ENCODE data around the gene SCGB2B2. TPM values are rescaled to one million over a fixed set of nuclear protein-coding genes. Genes with fewer than 3 reads are reported as not detected.

Gene SCGB2B2
- total and polyA plus RNA-seq, 2 of the 4 experiments (the other 2 are of a cell fraction) = not detected

- in situ Hi-C loops (cut with MboI; ENCODE audit: low sequenced_read_pairs) = no loop called here
- CTCF ChIA-PET = no interaction called here
Observed at GRCh38 chr19:34649886-34650543, 26.9 kb downstream of the SCGB2B2 start.

More at GRCh38 chr19:34649886-34650543, 26.9 kb downstream of the SCGB2B2 start:
- no peak overlapping the region for H2BK120ac ChIP-seq (ENCODE audit: low read depth, low read length)
- no peak overlapping the region for H3K23ac ChIP-seq (ENCODE audit: low read depth, low read length)
- intact Hi-C loops (cut with micrococcal nuclease) (no loop called here), dilution Hi-C loops (cut with HindIII; ENCODE audit: low sequenced_read_pairs, unreplicated experiment) (no loop called here)
- TF ChIP-seq MXI1 (IDR thresholded peaks at IDR 0.05; ENCODE audit: borderline replicate concordance, low read depth, low read length) = no peak
- TF ChIP-seq, protein P1, sequence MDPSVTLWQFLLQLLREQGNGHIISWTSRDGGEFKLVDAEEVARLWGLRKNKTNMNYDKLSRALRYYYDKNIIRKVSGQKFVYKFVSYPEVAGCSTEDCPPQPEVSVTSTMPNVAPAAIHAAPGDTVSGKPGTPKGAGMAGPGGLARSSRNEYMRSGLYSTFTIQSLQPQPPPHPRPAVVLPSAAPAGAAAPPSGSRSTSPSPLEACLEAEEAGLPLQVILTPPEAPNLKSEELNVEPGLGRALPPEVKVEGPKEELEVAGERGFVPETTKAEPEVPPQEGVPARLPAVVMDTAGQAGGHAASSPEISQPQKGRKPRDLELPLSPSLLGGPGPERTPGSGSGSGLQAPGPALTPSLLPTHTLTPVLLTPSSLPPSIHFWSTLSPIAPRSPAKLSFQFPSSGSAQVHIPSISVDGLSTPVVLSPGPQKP (IDR thresholded peaks at IDR 0.05; ENCODE audit: borderline replicate concordance, low read depth, low read length) = no peak
- TF ChIP-seq FOS (IDR thresholded peaks at IDR 0.05; ENCODE audit: low read depth, low read length) = no peak
- TF ChIP-seq MAZ (IDR thresholded peaks at IDR 0.05; ENCODE audit: borderline replicate concordance, low read depth, low read length) = no peak
- no peak for TF ChIP-seq MAFK (IDR thresholded peaks at IDR 0.05; ENCODE audit: low read depth, low read length)
- no peak for TF ChIP-seq RCOR1 (IDR thresholded peaks at IDR 0.05; ENCODE audit: insufficient replicate concordance, low read length)
- TF ChIP-seq RFX5 (IDR thresholded peaks at IDR 0.05; ENCODE audit: low read depth, low read length) = no peak
- no peak for TF ChIP-seq BHLHE40 (IDR thresholded peaks at IDR 0.05; ENCODE audit: low read depth, low read length)
- TF ChIP-seq, protein P2, sequence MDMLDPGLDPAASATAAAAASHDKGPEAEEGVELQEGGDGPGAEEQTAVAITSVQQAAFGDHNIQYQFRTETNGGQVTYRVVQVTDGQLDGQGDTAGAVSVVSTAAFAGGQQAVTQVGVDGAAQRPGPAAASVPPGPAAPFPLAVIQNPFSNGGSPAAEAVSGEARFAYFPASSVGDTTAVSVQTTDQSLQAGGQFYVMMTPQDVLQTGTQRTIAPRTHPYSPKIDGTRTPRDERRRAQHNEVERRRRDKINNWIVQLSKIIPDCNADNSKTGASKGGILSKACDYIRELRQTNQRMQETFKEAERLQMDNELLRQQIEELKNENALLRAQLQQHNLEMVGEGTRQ (IDR thresholded peaks at IDR 0.05; ENCODE audit: low read depth, low read length) = no peak
- no peak for TF ChIP-seq RAD21 (IDR thresholded peaks at IDR 0.05; ENCODE audit: low read length)
- TF ChIP-seq NFE2L2 (IDR thresholded peaks at IDR 0.05; ENCODE audit: low read depth, low read length) = no peak
- TF ChIP-seq, protein P3, sequence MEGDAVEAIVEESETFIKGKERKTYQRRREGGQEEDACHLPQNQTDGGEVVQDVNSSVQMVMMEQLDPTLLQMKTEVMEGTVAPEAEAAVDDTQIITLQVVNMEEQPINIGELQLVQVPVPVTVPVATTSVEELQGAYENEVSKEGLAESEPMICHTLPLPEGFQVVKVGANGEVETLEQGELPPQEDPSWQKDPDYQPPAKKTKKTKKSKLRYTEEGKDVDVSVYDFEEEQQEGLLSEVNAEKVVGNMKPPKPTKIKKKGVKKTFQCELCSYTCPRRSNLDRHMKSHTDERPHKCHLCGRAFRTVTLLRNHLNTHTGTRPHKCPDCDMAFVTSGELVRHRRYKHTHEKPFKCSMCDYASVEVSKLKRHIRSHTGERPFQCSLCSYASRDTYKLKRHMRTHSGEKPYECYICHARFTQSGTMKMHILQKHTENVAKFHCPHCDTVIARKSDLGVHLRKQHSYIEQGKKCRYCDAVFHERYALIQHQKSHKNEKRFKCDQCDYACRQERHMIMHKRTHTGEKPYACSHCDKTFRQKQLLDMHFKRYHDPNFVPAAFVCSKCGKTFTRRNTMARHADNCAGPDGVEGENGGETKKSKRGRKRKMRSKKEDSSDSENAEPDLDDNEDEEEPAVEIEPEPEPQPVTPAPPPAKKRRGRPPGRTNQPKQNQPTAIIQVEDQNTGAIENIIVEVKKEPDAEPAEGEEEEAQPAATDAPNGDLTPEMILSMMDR (conservative IDR thresholded peaks at IDR 0.05; ENCODE audit: low read depth, low read length) = no peak
- TF ChIP-seq SMC3 (IDR thresholded peaks at IDR 0.05; ENCODE audit: low read depth, low read length) = no peak
- WGBS, 2 experiments (ENCODE audit: extremely low coverage in 2 of 2, insufficient read length in 1 of 2) = no CpG with 5 or more reads among the region's 9 CpGs
- H3K4ac ChIP-seq (ENCODE audit: low read depth, low read length) = no peak overlapping the region
- no peaks in the 10 kb centered on the region for H3K4me1 ChIP-seq (ENCODE audit: control insufficient read depth, insufficient read depth, low read length)
- no peaks in the 10 kb centered on the region for H4K20me1 ChIP-seq (ENCODE audit: insufficient read depth, low read length)
- no peak overlapping the region for H2AFZ ChIP-seq (replicated peaks; ENCODE audit: low read length, poor library complexity)
- H4K8ac ChIP-seq (ENCODE audit: low read depth in 2 of 2, low read length in 2 of 2) = no peak overlapping the region
- H4K91ac ChIP-seq (ENCODE audit: insufficient read depth, low read depth, low read length) = no peak overlapping the region
- H2BK20ac ChIP-seq (ENCODE audit: low read depth, low read length) = no peak overlapping the region
- H3K18ac ChIP-seq (ENCODE audit: low read depth, low read length) = no peak overlapping the region
- no peak overlapping the region for H3K14ac ChIP-seq (replicated peaks; ENCODE audit: low read depth, low read length)
- no peak overlapping the region for H2BK5ac ChIP-seq (ENCODE audit: low read depth, low read length, poor library complexity, severe bottlenecking)
- ATAC-seq (ENCODE audit: low read depth) (no peak), DNase-seq (no peak)
- H3K79me1 ChIP-seq (ENCODE audit: low read depth in 1 of 2, low read length in 2 of 2) = no peaks in the 10 kb centered on the region
- no peak overlapping the region for H2AK9ac ChIP-seq (replicated peaks; ENCODE audit: low read depth, low read length, poor library complexity)
- H3K4me2 ChIP-seq (ENCODE audit: low read depth, low read length) = no peak overlapping the region
- no peaks in the 10 kb centered on the region for H3K9me3 ChIP-seq (ENCODE audit: control insufficient read depth, insufficient read depth, low read length)
- no peak overlapping the region for H3K27ac ChIP-seq (ENCODE audit: insufficient read depth, low read length)
- no peak overlapping the region for H2BK15ac ChIP-seq (ENCODE audit: low read depth, low read length)
- no peak overlapping the region for H3K9ac ChIP-seq (ENCODE audit: low read depth, low read length)
- no peaks in the 10 kb centered on the region for H3K27me3 ChIP-seq (ENCODE audit: control insufficient read depth, insufficient read depth, low read length)
- no peak overlapping the region for H2AK5ac ChIP-seq (ENCODE audit: low read depth, low read length)
- POLR2A ChIA-PET (ENCODE audit: unreplicated experiment) = no interaction called here
- H3K36me3 ChIP-seq (ENCODE audit: control insufficient read depth, insufficient read depth, low read length) = no peaks in the 10 kb centered on the region
- BruUV-seq (replicated peaks) = no TSS peak
- no peak overlapping the region for H4K5ac ChIP-seq (ENCODE audit: low read depth, low read length)
- no peak overlapping the region for H3K4me3 ChIP-seq (ENCODE audit: insufficient read depth, low read depth, low read length)
- H3K56ac ChIP-seq (ENCODE audit: extremely low read depth, insufficient read depth, low read length) = no peak overlapping the region
- no peaks in the 10 kb centered on the region for H3K9me1 ChIP-seq (ENCODE audit: insufficient read depth, low read length)

Data from IMR-90 (cell line).